Measurements from ENCODE around the gene NAV2.

Gene NAV2

DNA sequence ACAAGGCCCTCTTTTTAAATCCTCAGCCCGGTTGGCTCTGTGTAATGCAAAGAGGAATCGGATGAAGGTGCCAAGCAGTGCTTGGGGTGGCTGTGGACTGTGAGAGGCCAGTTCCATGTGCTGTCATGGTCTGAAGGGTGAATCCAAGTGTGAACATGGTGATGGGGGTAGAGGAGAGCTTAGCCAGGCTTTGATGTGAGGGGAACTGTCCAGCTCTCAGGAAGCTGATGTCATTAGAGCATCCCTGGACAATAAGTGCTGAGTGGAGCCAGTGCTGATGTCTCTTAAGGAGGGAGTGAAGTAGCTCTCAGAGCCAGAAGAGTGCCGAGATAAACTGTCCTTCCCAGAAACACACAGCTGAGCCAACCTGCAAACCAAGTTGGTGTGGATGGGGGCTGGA, 53.6 kb downstream of the NAV2 start:
- no peak overlapping the region for H3K4me3 Mint-ChIP-seq
- peaks cover 24% of the 10 kb centered on the region for H3K27me3 Mint-ChIP-seq
- no peaks in the 10 kb centered on the region for H3K4me1 Mint-ChIP-seq (ENCODE audit: low read depth)
- H3K9me3 Mint-ChIP-seq = no peaks in the 10 kb centered on the region
- no peaks in the 10 kb centered on the region for H3K36me3 Mint-ChIP-seq (ENCODE audit: low read depth)
- H3K27ac Mint-ChIP-seq = no peak overlapping the region

DNA sequence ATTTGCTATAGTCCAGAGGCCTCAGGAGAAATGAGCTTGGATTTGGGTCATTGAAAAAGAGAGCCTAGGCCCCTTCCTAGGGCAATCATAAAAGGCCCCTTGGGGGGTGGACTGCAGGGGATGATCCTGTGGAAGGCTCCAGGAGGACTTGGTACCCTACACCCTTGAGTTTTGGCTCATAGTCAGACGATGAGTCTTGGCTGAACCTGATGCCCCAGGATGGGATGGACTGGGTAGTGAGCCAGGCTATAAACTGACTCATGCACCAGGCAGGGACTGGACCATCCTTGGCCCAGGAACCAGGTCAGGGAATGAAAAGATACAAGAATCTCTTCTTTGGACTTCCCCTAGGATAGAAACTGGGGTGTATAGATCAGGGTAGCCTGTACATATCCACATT, 54.2 kb downstream of the NAV2 start:
- Mint-ChIP-seq H3K36me3 (ENCODE audit: low read depth) (no peaks in the 10 kb centered on the region), H3K9me3 (no peaks in the 10 kb centered on the region), H3K4me3 (no peak overlapping the region), H3K27me3 (peaks cover 28% of the 10 kb centered on the region), H3K27ac (no peak overlapping the region), H3K4me1 (ENCODE audit: low read depth) (no peaks in the 10 kb centered on the region)

DNA sequence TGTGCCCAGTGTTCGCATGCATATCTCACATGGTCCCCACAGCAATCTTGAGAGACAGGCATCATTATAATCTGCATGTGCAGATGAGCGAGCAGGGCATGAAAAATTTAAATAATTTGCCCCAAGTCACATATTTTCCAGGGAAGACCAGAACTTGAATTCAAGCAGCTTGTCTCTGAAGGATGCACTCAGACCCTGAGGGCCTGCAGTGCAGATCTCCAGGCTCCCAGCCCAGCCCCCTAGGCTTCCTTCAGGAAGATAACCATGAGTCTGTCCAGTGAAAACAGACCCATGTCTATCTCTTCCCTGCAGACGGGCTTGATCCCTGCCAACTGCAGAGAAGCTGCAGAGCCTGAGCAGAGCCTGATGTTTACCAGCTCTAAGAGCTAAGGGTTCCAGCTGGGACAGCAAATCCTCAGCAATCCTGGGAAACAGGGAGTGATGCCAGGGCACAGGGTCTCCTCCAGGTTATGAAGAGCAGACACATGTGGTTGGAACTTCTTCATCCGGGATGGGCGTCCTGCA, 55.1 kb downstream of the NAV2 start:
- Mint-ChIP-seq H3K27me3 (peaks cover 35% of the 10 kb centered on the region), H3K4me1 (ENCODE audit: low read depth) (no peaks in the 10 kb centered on the region), H3K9me3 (no peaks in the 10 kb centered on the region), H3K4me3 (no peak overlapping the region), H3K36me3 (ENCODE audit: low read depth) (no peaks in the 10 kb centered on the region), H3K27ac (no peak overlapping the region)

DNA sequence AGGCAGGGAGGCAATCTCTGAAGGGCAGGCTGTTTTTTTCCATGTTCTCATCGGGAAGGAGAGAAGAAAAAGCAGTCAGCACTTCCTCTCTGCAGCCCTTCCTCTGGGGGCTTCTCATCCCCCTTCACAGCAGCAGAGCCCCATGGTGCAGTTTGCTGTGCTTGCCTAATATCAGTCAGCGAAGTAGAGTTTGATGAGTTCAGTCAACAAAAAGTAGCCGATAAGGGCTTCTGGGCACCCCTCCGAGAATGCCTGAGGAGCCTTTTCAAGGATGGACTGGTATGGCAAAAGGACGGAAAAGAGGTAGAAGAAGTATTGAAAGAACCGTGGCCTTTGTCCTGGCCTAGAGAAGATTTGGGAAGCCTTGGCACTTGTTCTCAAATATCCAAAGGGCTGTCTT, 55.6 kb downstream of the NAV2 start:
- Mint-ChIP-seq H3K27me3 (peaks cover 32% of the 10 kb centered on the region), H3K4me1 (ENCODE audit: low read depth) (no peaks in the 10 kb centered on the region), H3K4me3 (no peak overlapping the region), H3K9me3 (no peaks in the 10 kb centered on the region), H3K36me3 (ENCODE audit: low read depth) (no peaks in the 10 kb centered on the region), H3K27ac (no peak overlapping the region)

DNA sequence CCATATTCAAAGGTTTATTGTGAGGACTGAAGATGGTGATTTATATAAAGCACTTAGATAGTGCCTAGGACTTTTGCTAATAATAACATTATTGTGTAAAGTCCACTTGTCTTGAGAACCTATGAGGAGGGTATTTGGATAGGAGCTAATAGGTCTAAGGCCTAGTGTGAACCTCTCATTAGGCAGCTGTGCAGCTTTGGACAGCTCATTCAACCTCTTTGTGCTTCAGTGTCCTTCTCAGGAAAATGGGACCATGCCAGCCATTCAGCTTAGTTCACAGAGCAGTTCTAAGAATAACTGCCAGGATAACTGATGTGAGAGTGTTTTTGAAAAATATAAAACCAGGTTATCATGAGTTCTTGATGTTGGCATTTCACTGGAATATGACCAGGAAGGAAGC, 56.2 kb downstream of the NAV2 start:
- H3K4me1 Mint-ChIP-seq (ENCODE audit: low read depth) = no peaks in the 10 kb centered on the region
- no peak overlapping the region for H3K4me3 Mint-ChIP-seq
- H3K9me3 Mint-ChIP-seq = no peaks in the 10 kb centered on the region
- peaks cover 35% of the 10 kb centered on the region for H3K27me3 Mint-ChIP-seq
- H3K27ac Mint-ChIP-seq = no peak overlapping the region
- no peaks in the 10 kb centered on the region for H3K36me3 Mint-ChIP-seq (ENCODE audit: low read depth)

DNA sequence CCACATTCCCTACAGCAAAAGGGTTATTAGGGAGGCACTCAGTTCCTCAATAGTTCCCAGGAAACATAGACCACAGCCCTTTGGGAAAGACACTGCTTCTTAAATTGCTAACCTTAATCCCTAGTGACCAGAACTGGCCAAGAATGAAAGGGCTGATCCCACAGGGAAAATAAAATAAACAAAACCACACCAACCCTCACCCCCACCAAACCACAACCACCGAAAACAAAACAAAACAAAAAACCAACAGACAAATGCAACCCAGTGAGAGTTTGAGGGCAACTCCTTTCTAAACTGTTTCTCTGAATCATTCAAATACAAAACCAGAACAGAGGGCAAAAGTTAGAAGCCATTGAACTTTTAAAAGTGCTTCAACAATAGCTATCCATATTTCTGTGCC, 57.2 kb downstream of the NAV2 start:
- H3K36me3 Mint-ChIP-seq (ENCODE audit: low read depth) = no peaks in the 10 kb centered on the region
- H3K4me3 Mint-ChIP-seq = no peak overlapping the region
- no peaks in the 10 kb centered on the region for H3K4me1 Mint-ChIP-seq (ENCODE audit: low read depth)
- H3K9me3 Mint-ChIP-seq = no peaks in the 10 kb centered on the region
- peaks cover 43% of the 10 kb centered on the region for H3K27me3 Mint-ChIP-seq
- H3K27ac Mint-ChIP-seq = peak overlapping the region; percentile 11

DNA sequence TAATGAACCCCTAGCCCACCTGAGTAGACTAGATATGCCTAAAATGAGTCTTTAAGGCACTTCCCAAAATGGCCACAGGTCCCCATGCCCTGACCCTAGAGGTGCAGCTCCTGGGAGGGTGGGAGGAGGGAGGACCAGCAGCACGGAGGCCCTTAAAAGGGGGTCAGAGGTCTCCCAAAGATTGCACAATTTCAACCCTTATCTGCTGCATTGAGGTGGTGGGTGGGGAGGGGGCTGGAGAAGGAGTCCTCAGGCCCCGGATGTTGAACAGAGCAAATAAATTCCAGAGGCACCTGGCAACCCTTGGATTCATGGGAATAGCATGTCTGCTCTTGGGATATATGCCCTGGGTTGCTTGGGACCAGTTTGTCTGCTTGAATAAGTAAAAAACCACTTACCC, 57.6 kb downstream of the NAV2 start:
- Mint-ChIP-seq H3K27ac (no peak overlapping the region), H3K36me3 (ENCODE audit: low read depth) (no peaks in the 10 kb centered on the region), H3K27me3 (peaks cover 45% of the 10 kb centered on the region), H3K4me3 (no peak overlapping the region), H3K9me3 (peaks cover under 1% of the 10 kb centered on the region), H3K4me1 (ENCODE audit: low read depth) (no peaks in the 10 kb centered on the region)

DNA sequence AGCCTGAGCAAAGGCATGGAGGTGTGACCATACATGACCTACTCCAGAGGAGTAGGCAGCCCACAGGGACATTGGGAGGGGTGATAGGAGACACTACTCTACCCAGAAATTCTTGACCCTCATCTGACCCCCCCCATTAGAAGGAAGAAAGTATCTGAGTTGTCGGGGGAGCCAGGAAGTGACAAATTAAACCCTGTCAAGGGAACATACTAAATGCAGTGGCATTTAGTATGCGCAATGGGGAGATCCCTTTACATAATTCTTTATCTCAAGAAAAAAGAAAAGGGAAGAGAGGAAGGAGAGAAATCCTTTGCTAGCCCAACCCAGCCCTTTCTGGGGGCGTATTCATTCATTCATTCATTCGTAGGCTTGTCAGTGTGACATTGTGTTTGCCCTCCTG, 58.8 kb downstream of the NAV2 start:
- peaks cover 4% of the 10 kb centered on the region for H3K4me1 Mint-ChIP-seq (ENCODE audit: low read depth)
- H3K27ac Mint-ChIP-seq = no peak overlapping the region
- H3K27me3 Mint-ChIP-seq = peaks cover 57% of the 10 kb centered on the region
- H3K9me3 Mint-ChIP-seq = peaks cover 5% of the 10 kb centered on the region
- no peak overlapping the region for H3K4me3 Mint-ChIP-seq
- no peaks in the 10 kb centered on the region for H3K36me3 Mint-ChIP-seq (ENCODE audit: low read depth)

DNA sequence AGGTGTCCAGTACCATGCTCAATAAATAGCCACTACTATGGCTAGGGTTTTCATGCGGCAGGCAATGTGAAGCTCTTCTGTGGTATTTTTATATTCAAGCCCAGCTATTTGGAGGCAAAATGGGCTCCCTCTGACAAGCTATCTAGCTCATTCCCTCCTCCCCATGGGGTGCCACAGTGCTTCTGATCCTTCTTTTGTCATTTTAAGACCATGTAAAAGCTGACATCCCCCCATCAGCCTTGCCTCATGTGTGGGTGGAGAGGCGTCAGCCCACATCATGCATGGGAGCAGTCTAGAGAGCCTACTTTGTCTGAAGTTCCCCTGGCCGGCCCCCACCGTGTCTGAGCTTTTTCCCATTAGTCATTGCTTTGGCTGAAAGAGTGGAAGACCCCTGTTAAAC, 59.8 kb downstream of the NAV2 start:
- Mint-ChIP-seq H3K9me3 (peaks cover 5% of the 10 kb centered on the region), H3K36me3 (ENCODE audit: low read depth) (no peaks in the 10 kb centered on the region), H3K27me3 (peaks cover 60% of the 10 kb centered on the region), H3K4me1 (ENCODE audit: low read depth) (peaks cover 7% of the 10 kb centered on the region), H3K4me3 (no peak overlapping the region), H3K27ac (no peak overlapping the region)

DNA sequence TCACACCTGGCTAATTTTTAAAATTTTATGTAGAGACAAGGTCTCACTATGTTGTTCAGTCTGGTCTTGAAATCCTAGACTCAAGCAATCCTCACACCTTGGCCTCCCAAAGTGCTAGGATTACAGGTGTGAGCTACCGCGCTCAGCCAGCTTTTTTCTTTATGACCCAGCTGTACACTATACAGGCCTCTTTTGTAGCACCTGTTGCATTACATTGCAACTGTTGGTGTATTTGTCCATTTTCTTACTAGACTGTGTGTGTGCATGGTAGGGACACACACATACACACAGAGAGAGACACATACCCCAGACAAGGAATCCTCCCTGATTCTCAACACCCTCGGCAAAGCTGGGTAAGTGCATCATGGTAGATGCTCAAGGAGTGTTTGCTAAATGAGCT, 61.7 kb downstream of the NAV2 start:
- Mint-ChIP-seq H3K27ac (no peak overlapping the region), H3K9me3 (peaks cover 5% of the 10 kb centered on the region), H3K4me3 (no peak overlapping the region), H3K4me1 (ENCODE audit: low read depth) (peaks cover 16% of the 10 kb centered on the region), H3K27me3 (peaks cover 77% of the 10 kb centered on the region), H3K36me3 (ENCODE audit: low read depth) (no peaks in the 10 kb centered on the region)

DNA sequence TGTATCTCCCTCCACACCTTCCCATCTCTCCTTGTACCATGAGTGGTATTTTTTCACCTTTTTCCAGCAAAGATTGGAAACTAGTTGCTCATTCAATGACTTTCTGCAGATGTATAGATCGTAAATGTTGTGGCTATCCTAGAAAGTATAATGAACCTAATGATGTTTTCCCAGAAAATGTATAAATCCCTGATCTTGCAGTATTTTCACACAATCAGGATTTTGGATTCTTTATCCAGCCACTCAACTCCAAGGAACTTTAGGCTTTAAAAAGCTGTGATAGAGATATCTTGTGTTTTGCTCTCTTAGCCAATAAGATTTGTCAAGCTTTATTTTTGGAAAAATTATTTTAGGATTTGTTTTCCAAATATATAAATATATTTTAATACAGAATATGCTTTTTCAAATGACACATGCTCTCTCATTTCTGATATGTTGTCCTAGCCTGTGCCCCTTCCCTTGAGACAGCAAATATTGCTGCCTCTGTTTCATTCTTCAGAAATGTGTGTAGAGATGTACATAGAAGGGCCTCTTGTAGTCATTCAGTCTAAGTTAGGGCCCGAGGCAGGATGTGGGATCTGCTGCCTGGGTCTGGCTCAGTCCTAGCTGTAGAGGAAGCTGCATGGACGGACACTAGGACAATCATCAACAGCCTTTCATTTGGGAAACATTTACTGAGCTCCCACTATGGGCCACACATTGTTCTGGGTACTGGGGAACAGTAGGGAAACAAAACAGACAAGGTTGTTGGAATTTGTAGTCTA, 62.4 kb downstream of the NAV2 start:
- Mint-ChIP-seq H3K4me3 (no peak overlapping the region), H3K27ac (no peak overlapping the region), H3K9me3 (peaks cover 5% of the 10 kb centered on the region), H3K4me1 (ENCODE audit: low read depth) (peaks cover 16% of the 10 kb centered on the region), H3K27me3 (peaks cover 81% of the 10 kb centered on the region), H3K36me3 (ENCODE audit: low read depth) (no peaks in the 10 kb centered on the region)

DNA sequence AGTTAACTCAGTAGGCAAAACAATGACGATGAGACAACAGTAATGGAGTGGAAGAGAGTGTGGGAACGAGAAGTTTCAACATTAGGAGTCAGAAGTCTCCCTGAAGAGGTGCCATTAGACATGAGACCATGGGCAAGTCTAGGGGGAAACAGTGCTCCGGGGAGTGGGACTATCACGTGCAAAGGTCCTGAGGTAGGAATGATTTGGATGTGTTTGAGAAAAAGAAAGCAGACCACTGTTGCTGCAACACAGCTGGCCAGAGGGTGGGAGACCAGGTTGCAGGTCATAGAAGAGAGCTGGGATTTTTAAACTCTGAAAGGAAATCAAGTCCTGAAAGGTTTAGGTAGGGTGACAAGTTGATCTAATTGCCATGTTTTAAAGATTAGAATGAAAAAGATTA, 63.0 kb downstream of the NAV2 start:
- peaks cover 5% of the 10 kb centered on the region for H3K9me3 Mint-ChIP-seq
- no peak overlapping the region for H3K4me3 Mint-ChIP-seq
- peaks cover 16% of the 10 kb centered on the region for H3K4me1 Mint-ChIP-seq (ENCODE audit: low read depth)
- H3K27ac Mint-ChIP-seq = no peak overlapping the region
- no peaks in the 10 kb centered on the region for H3K36me3 Mint-ChIP-seq (ENCODE audit: low read depth)
- H3K27me3 Mint-ChIP-seq = peaks cover 84% of the 10 kb centered on the region

DNA sequence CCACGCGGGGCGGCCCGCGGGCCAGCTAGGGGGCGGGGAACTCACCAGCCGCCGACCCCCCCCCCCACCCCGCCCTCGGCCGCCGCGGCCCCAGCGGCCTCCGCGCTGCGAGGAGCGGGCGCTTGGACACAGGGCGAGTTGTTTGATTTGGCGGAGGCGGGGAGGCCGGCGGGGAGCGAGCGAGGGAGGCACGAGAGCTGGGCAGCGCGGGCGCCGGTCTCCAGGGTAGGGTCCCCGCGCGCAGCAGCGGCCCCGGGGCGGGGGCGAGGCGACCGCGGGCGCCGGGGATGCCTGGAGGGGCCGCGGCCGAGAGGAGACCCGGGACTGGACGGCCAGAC, 64.4 kb downstream of the NAV2 start:
- no peaks in the 10 kb centered on the region for H3K36me3 Mint-ChIP-seq (ENCODE audit: low read depth)
- peaks cover 77% of the 10 kb centered on the region for H3K27me3 Mint-ChIP-seq
- H3K9me3 Mint-ChIP-seq = peaks cover 5% of the 10 kb centered on the region
- H3K4me3 Mint-ChIP-seq = peak overlapping the region; percentile 67
- H3K4me1 Mint-ChIP-seq (ENCODE audit: low read depth) = peaks cover 16% of the 10 kb centered on the region
- H3K27ac Mint-ChIP-seq = no peak overlapping the region

DNA sequence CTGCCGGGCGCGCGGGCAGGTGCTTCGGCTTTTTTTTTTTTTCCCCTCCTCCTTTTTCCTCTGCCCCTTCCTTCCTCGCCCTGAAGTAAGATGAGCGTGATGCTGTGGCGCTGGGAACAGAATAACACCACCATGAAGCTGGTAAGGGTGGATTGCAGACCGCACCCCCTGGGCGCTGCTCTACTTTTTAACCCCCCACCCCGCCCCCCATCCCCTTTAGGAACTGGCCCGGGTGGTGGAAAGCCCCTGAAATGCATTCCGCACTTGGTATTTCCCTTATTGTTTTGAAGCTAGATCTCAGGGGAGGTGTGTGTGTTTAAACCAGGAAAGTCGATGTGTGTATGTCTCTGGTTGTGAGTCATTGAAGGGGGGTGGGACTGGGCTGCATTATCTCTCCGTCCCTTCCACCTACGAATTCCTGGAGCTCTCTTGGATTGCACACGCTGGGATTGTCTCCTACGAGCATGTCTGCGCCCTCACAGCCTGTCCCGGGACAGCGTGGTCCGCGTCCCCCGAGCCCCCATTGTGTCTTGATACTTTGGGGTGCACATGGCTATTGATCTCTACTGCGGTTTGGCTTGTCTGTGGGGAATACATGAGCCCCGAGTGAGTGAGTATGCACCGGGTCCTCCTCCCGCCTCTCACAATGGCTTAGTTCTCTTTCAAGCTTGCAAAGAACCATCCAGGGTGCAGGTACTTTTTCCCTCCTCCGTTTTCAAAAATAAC, 64.9 kb downstream of the NAV2 start:
- H3K9me3 Mint-ChIP-seq = peaks cover 5% of the 10 kb centered on the region
- peak overlapping the region; percentile 67 for H3K4me3 Mint-ChIP-seq
- no peak overlapping the region for H3K27ac Mint-ChIP-seq
- H3K27me3 Mint-ChIP-seq = peaks cover 73% of the 10 kb centered on the region
- H3K4me1 Mint-ChIP-seq (ENCODE audit: low read depth) = peaks cover 16% of the 10 kb centered on the region
- no peaks in the 10 kb centered on the region for H3K36me3 Mint-ChIP-seq (ENCODE audit: low read depth)

DNA sequence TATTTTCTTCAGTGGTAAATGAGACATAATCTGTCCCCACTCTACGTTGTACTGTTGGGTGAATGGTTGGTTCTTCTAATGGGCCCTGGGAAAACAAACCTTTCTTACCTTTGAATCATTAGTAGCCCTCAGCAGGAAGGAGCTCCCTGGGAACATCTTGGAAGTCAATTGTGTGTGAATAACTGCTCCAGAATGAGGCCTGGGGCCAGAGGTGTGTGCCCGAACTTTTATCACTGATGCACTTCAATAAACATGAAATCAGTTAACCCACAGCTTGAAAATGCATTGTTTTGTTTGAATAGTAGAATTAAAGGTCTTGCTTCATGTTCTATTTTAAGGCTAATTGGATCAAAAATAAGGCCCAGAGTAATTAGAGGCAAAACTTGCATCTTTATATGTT, 67.1 kb downstream of the NAV2 start:
- no peak overlapping the region for H3K4me3 Mint-ChIP-seq
- H3K27ac Mint-ChIP-seq = no peak overlapping the region
- peaks cover 5% of the 10 kb centered on the region for H3K9me3 Mint-ChIP-seq
- no peaks in the 10 kb centered on the region for H3K36me3 Mint-ChIP-seq (ENCODE audit: low read depth)
- H3K27me3 Mint-ChIP-seq = peaks cover 64% of the 10 kb centered on the region
- peaks cover 16% of the 10 kb centered on the region for H3K4me1 Mint-ChIP-seq (ENCODE audit: low read depth)

Data from stimulated activated naive CD8-positive, alpha-beta T cell treated with anti-CD3 and anti-CD28 coated beads, Interleukin-15, Interleukin-2, amounts not matched to agents 100 ng/mL and 50 ng/mL, for 24 hours (primary cell).